Heart left ventricle (tissue), 13 donors: ENCODE results near the gene SERBP1.

Experiments used
- POLR2A ChIP-seq, 2 donors: fragments of 450-650 bp; IDR thresholded peaks; one replicate each; pipeline ENCODE4 v1.6.1; 2017; ENCODE audit warnings: antibody characterized with exemption in 2 of 2, mild to moderate bottlenecking in 2 of 2, moderate library complexity in 2 of 2
- TF ChIP-seq, protein P1 (sequence below), 12 donors: fragments of 200-600 bp; sonication (generic) in 4 of 12; IDR thresholded peaks; one replicate each; pipeline versions ENCODE4 v1.5.0 to v1.8.0; 2018 to 2022; ENCODE audit warnings: antibody characterized with exemption in 12 of 12, mild to moderate bottlenecking in 5 of 12
- donor health status: ischemic (EF 13 %, LVEDD 7.1; RV severe dilation, severe dysfunction).
- donor health status: DM: no; HTN: yes; CAD: no.
- donor health status: DM: no; HTN: no; CAD: no.
- donor health status: ischemic (EF 25% LVEDD 6.9; RV normal size, moderate dysfunction).
- donor health status: ischemic (EF 25% LVEDD 5.7; RV mildly dilated, moderate dysfunction).
- donor health status: ischemic (EF 35%, LVEDD 5.7; RV mildly dilated, moderate dysfunction).
- donor health status: nonischemic (EF 11% LVEDD 7.7; RV severe dilation, severe dysfunction).
- donor health status: DM: yes; HTN: yes; CAD: no.
- donor health status: PGD.
- donor health status: ischemic (EF 29% LVEDD 5.4; RV normal size, mild dysfunction).
- donor health status: nonischemic (EF 23%, LVEDD 6.1; RV moderate dilation, normal function).

- TF ChIP-seq, protein P1, sequence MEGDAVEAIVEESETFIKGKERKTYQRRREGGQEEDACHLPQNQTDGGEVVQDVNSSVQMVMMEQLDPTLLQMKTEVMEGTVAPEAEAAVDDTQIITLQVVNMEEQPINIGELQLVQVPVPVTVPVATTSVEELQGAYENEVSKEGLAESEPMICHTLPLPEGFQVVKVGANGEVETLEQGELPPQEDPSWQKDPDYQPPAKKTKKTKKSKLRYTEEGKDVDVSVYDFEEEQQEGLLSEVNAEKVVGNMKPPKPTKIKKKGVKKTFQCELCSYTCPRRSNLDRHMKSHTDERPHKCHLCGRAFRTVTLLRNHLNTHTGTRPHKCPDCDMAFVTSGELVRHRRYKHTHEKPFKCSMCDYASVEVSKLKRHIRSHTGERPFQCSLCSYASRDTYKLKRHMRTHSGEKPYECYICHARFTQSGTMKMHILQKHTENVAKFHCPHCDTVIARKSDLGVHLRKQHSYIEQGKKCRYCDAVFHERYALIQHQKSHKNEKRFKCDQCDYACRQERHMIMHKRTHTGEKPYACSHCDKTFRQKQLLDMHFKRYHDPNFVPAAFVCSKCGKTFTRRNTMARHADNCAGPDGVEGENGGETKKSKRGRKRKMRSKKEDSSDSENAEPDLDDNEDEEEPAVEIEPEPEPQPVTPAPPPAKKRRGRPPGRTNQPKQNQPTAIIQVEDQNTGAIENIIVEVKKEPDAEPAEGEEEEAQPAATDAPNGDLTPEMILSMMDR (IDR thresholded peaks at IDR 0.05): no peak
- TF ChIP-seq POLR2A (IDR thresholded peaks at IDR 0.05): no peak
Measured at GRCh38 chr1:67436511-67437055, 6.4 kb upstream of the SERBP1 start.
